SH-SY5Y (cell line): Measurements from ENCODE around the gene PPP1R11.

Experiments
- GATA2 ChIP-seq: IDR thresholded peaks from 2 replicates; pipeline ENCODE4 v1.6.1; 2011; ENCODE audit warnings: mild to moderate bottlenecking, low read depth, low read length
- GATA3 ChIP-seq: IDR thresholded peaks from 2 replicates; pipeline ENCODE4 v1.6.1; 2011; ENCODE audit warnings: low read depth, mild to moderate bottlenecking, low read length, moderate library complexity

DNA sequence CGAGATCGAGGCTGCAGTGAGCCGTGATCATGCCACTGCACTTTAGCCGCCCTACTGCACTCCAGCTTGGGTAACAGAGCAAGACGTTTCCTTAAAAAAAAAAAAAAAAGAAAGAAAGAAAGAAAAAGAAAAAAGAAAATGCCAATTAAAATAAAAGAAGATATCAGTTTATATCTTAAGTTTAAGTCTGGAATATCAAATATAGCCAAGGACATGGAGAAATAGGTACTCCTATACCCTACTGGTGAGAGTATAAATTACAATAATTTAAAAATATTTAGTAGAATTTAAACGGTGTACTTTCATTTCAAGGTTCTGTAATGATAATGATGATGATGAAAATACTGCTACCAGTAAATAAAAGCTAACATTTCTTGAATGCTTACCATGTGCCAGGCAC is 49.7 kb downstream of the PPP1R11 start:
- no peak for TF ChIP-seq GATA3
- TF ChIP-seq GATA2: no peak
